ENCODE measurements around the gene PTPRU. TPM values are rescaled to one million over a fixed set of nuclear protein-coding genes. Genes with fewer than 3 reads are reported as not detected.

The PTPRU gene
- total RNA-seq, 1 experiment from 2014 or later = 45.5 TPM

- H3K79me1 ChIP-seq (ENCODE audit: insufficient read depth, low read depth, low read length, poor library complexity, severe bottlenecking) = no peaks in the 10 kb centered on the region
- H3K27me3 ChIP-seq (ENCODE audit: insufficient read depth, low read length) = no peaks in the 10 kb centered on the region
- no peak overlapping the region for H2BK12ac ChIP-seq (ENCODE audit: insufficient read length, low read depth, low read length)
- TF ChIP-seq CTCF (conservative IDR thresholded peaks at IDR 0.05) = no peak
- no peak overlapping the region for H4K5ac ChIP-seq (ENCODE audit: insufficient read length, low read depth, low read length)
- H3K79me2 ChIP-seq (ENCODE audit: insufficient read depth, low read length) = no peaks in the 10 kb centered on the region
- no peak overlapping the region for H2BK15ac ChIP-seq (ENCODE audit: low read depth, low read length)
- no peaks in the 10 kb centered on the region; the same call in 1 of the 2 replicates for H3K4me1 ChIP-seq (ENCODE audit: insufficient read depth, low read length)
- H3K56ac ChIP-seq (ENCODE audit: insufficient read length, low read depth, low read length) = no peak overlapping the region
- no peak overlapping the region for H4K8ac ChIP-seq (replicated peaks; ENCODE audit: insufficient read length, low read depth, low read length)
- H2BK120ac ChIP-seq (ENCODE audit: low read depth, low read length, poor library complexity, severe bottlenecking) = no peak overlapping the region
- H3K9me3 ChIP-seq (ENCODE audit: control insufficient read depth, low read depth, low read length) = no peaks in the 10 kb centered on the region
- no peak overlapping the region for H2AFZ ChIP-seq (ENCODE audit: low read length)
- Mint-ChIP-seq H3K9me3 (no peaks in the 10 kb centered on the region), H3K4me3 (peak overlapping the region in 1 of 2 experiments; percentile 63; a peak in 2 of 5 replicates), H3K4me1 (peaks cover 13 to 18% of the 10 kb centered on the region in 2 experiments), H3K36me3 (ENCODE audit: insufficient read depth in 1 of 3, low read depth in 3 of 3) (peaks cover 2 to 19% (median 13%) of the 10 kb centered on the region in 3 experiments; a peak in 5 of 7 replicates), H3K27ac (peak overlapping the region; percentile 23 to 27 (median 26); a peak in 4 of 7 replicates), H3K27me3 (ENCODE audit: low read depth) (no peaks in the 10 kb centered on the region)
- no CpG with 5 or more reads among the region's 10 CpGs for WGBS (ENCODE audit: extremely low coverage, insufficient read length, low lambda C conversion rate)
- DNase-seq = peak; percentile 32
- no peak overlapping the region for H3K4ac ChIP-seq (ENCODE audit: low read depth, low read length)
- H2AK5ac ChIP-seq (ENCODE audit: insufficient read length, low read length) = no peak overlapping the region
- no peak overlapping the region for H3K23ac ChIP-seq (ENCODE audit: insufficient read length, low read depth, low read length)
- H2BK5ac ChIP-seq (ENCODE audit: insufficient read length, low read length) = no peak overlapping the region
- H3K23me2 ChIP-seq (ENCODE audit: insufficient read length, low read depth, low read length, poor library complexity, severe bottlenecking) = no peaks in the 10 kb centered on the region
- H3K14ac ChIP-seq (ENCODE audit: insufficient read depth, low read length) = no peak overlapping the region
- H4K20me1 ChIP-seq (ENCODE audit: control insufficient read depth, insufficient read depth, insufficient read length) = no peaks in the 10 kb centered on the region
- H4K91ac ChIP-seq (ENCODE audit: insufficient read length, low read depth, low read length) = no peak overlapping the region
- H2BK20ac ChIP-seq (ENCODE audit: low read depth, low read length, poor library complexity, severe bottlenecking) = no peak overlapping the region
- H3K27ac ChIP-seq (ENCODE audit: insufficient read length, low read depth, low read length) = no peak overlapping the region
- no peak overlapping the region for H3K18ac ChIP-seq (ENCODE audit: insufficient read length, low read depth, low read length)
- H3K9ac ChIP-seq (ENCODE audit: extremely low read depth, insufficient read length, low read length) = no peak overlapping the region
- H3K4me2 ChIP-seq (ENCODE audit: insufficient read depth, insufficient read length, low read length) = peak overlapping the region; percentile 7
- H3T11ph ChIP-seq (ENCODE audit: low read length) = no peak overlapping the region
Observed at GRCh38 chr1:29324202-29324601, 87.9 kb downstream of the PTPRU start.

Data from H9 (cell line).